H9 (cell line): ENCODE results near the gene ZNF547. TPM values are rescaled to one million over a fixed set of nuclear protein-coding genes. Genes with fewer than 3 reads are reported as not detected.

Experiments
- DNase-seq: peaks from one replicate; pipeline ENCODE4 v3.0.0-alpha.2; 2017
- H2AFZ ChIP-seq: one replicate; pipeline ENCODE4 v1.6.1; 2013; ENCODE audit warnings: mild to moderate bottlenecking, low read length, control low read depth, moderate library complexity
- H2AK5ac ChIP-seq: 2 replicates; pipeline ENCODE4 v1.6.1; 2013; ENCODE audit warnings: low read length, control low read depth, mixed read lengths; ENCODE audit not compliant: insufficient read length
- H2BK120ac ChIP-seq: one replicate; pipeline ENCODE4 v1.6.1; 2013; ENCODE audit warnings: low read depth, mild to moderate bottlenecking, low read length, control low read depth, inconsistent platforms; ENCODE audit not compliant: poor library complexity, severe bottlenecking
- H2BK12ac ChIP-seq: 2 replicates; pipeline ENCODE4 v1.6.1; 2013; ENCODE audit warnings: low read length, control low read depth, mixed read lengths, low read depth; ENCODE audit not compliant: insufficient read length
- H2BK15ac ChIP-seq: 2 replicates; pipeline ENCODE4 v1.6.1; 2013; ENCODE audit warnings: low read depth, low read length, control low read depth
- H2BK20ac ChIP-seq: one replicate; pipeline ENCODE4 v1.6.1; 2013; ENCODE audit warnings: low read depth, mild to moderate bottlenecking, low read length, control low read depth, inconsistent platforms; ENCODE audit not compliant: poor library complexity, severe bottlenecking
- H2BK5ac ChIP-seq: 2 replicates; pipeline ENCODE4 v1.6.1; 2013; ENCODE audit warnings: low read length, control low read depth, mixed read lengths; ENCODE audit not compliant: insufficient read length
- H3K14ac ChIP-seq: 2 replicates; pipeline ENCODE4 v1.6.1; 2013; ENCODE audit warnings: low read length, control low read depth; ENCODE audit not compliant: insufficient read depth
- H3K18ac ChIP-seq: 2 replicates; pipeline ENCODE4 v1.6.1; 2013; ENCODE audit warnings: low read depth, mild to moderate bottlenecking, mixed read lengths, low read length, control low read depth; ENCODE audit not compliant: insufficient read length
- H3K23ac ChIP-seq: 2 replicates; pipeline ENCODE4 v1.6.1; 2013; ENCODE audit warnings: low read length, control low read depth, mixed read lengths, low read depth; ENCODE audit not compliant: insufficient read length
- H3K23me2 ChIP-seq: 2 replicates; pipeline ENCODE4 v1.6.1; 2013; ENCODE audit warnings: low read depth, mild to moderate bottlenecking, mixed read lengths, low read length, control low read depth; ENCODE audit not compliant: insufficient read length, poor library complexity, severe bottlenecking
- H3K27ac ChIP-seq: 2 replicates; pipeline ENCODE4 v1.5.1; 2013; ENCODE audit warnings: low read length, control low read depth, mixed read lengths, low read depth; ENCODE audit not compliant: insufficient read length
- H3K27me3 ChIP-seq: 2 replicates; pipeline ENCODE4 v1.6.1; 2013; ENCODE audit warnings: low read length, control low read depth, inconsistent platforms; ENCODE audit not compliant: insufficient read depth
- H3K4ac ChIP-seq: 2 replicates; pipeline ENCODE4 v1.6.1; 2013; ENCODE audit warnings: low read depth, mild to moderate bottlenecking, control low read depth, inconsistent platforms, low read length, moderate library complexity
- H3K4me1 ChIP-seq: 2 replicates; pipeline ENCODE4 v1.6.1; 2013; ENCODE audit warnings: low read length, control low read depth, inconsistent platforms; ENCODE audit not compliant: insufficient read depth
- H3K4me2 ChIP-seq: 2 replicates; pipeline ENCODE4 v1.6.1; 2013; ENCODE audit warnings: low read length, control low read depth, mixed read lengths; ENCODE audit not compliant: insufficient read length, insufficient read depth
- H3K56ac ChIP-seq: 2 replicates; pipeline ENCODE4 v1.6.1; 2013; ENCODE audit warnings: low read depth, mild to moderate bottlenecking, mixed read lengths, low read length, control low read depth; ENCODE audit not compliant: insufficient read length
- H3K79me1 ChIP-seq: 2 replicates; pipeline ENCODE4 v1.6.1; 2013; ENCODE audit warnings: low read depth, mild to moderate bottlenecking, moderate library complexity, low read length, control low read depth, inconsistent platforms; ENCODE audit not compliant: insufficient read depth, poor library complexity, severe bottlenecking
- H3K79me2 ChIP-seq: 2 replicates; pipeline ENCODE4 v1.6.1; 2013; ENCODE audit warnings: low read length, control low read depth, inconsistent platforms; ENCODE audit not compliant: insufficient read depth
- H3K9ac ChIP-seq: 2 replicates; pipeline ENCODE4 v1.6.1; 2013; ENCODE audit warnings: low read length, control low read depth, mixed read lengths; ENCODE audit not compliant: insufficient read length; ENCODE audit errors: extremely low read depth
- H3K9me3 ChIP-seq: one replicate; pipeline ENCODE4 v1.6.1; 2013; ENCODE audit warnings: low read depth, low read length, inconsistent platforms; ENCODE audit not compliant: control insufficient read depth
- H3T11ph ChIP-seq: one replicate; pipeline ENCODE4 v1.6.1; 2013; ENCODE audit warnings: mild to moderate bottlenecking, low read length, control low read depth, inconsistent platforms
- H4K20me1 ChIP-seq: one replicate; pipeline ENCODE4 v1.6.1; 2013; ENCODE audit not compliant: control insufficient read depth, insufficient read length, insufficient read depth
- H4K5ac ChIP-seq: 2 replicates; pipeline ENCODE4 v1.6.1; 2013; ENCODE audit warnings: low read depth, mild to moderate bottlenecking, mixed read lengths, low read length, control low read depth; ENCODE audit not compliant: insufficient read length
- H4K8ac ChIP-seq: replicated peaks from 2 replicates; pipeline ENCODE4 v1.6.1; 2013; ENCODE audit warnings: low read length, control low read depth, mixed read lengths, low read depth; ENCODE audit not compliant: insufficient read length
- H4K91ac ChIP-seq: 2 replicates; pipeline ENCODE4 v1.6.1; 2013; ENCODE audit warnings: low read depth, mild to moderate bottlenecking, moderate library complexity, mixed read lengths, low read length, control low read depth; ENCODE audit not compliant: insufficient read length
- H3K27ac Mint-ChIP-seq, 3 experiments: 2 replicates in 2 of 3; 3 replicates in 1 of 3; pipeline ENCODE4 v1.8.0; 2020 to 2021; ENCODE audit warnings: mixed read lengths in 3 of 3, mild to moderate bottlenecking in 1 of 3, moderate library complexity in 1 of 3
- H3K27me3 Mint-ChIP-seq: 2 replicates; pipeline ENCODE4 v1.8.0; 2021; ENCODE audit warnings: low read depth, mild to moderate bottlenecking, moderate library complexity, mixed read lengths
- H3K36me3 Mint-ChIP-seq, 3 experiments: 2 replicates in 2 of 3; 3 replicates in 1 of 3; pipeline ENCODE4 v1.8.0; 2020 to 2021; ENCODE audit warnings: low read depth in 3 of 3, mixed read lengths in 3 of 3; ENCODE audit not compliant: insufficient read depth in 1 of 3
- H3K4me1 Mint-ChIP-seq, 2 experiments: 2 replicates each; pipeline ENCODE4 v1.8.0; 2020; ENCODE audit warnings: mixed read lengths in 2 of 2
- H3K4me3 Mint-ChIP-seq, 2 experiments: 2 replicates in 1 of 2; 3 replicates in 1 of 2; pipeline ENCODE4 v1.8.0; 2020 to 2021; ENCODE audit warnings: mild to moderate bottlenecking in 2 of 2, mixed read lengths in 2 of 2, moderate library complexity in 1 of 2
- H3K9me3 Mint-ChIP-seq, 2 experiments: 2 replicates in 1 of 2; 3 replicates in 1 of 2; pipeline ENCODE4 v1.8.0; 2020; ENCODE audit warnings: mild to moderate bottlenecking in 2 of 2, mixed read lengths in 2 of 2, moderate library complexity in 1 of 2
- WGBS: extraction: QIAGEN DNeasy Blood & Tissue Kit; methylation state at CpG from one replicate; pipeline ENCODE4 v1.1.7; 2013; ENCODE audit warnings: missing lambda C conversion rate, low lambda C conversion rate, mixed read lengths; ENCODE audit not compliant: insufficient read length; ENCODE audit errors: extremely low coverage; 5-methylcytosine and 5-hydroxymethylcytosine counted together
- total RNA-seq: library from RNA; stranded (reverse); gene quantifications from 2 replicates; pipeline ENCODE4 v1.2.1, GENCODE V29; 2021
- TF ChIP-seq, protein P1 (sequence below): fragments of 200-600 bp; sonication (generic); conservative IDR thresholded peaks from 3 replicates; pipeline ENCODE4 v1.8.0; 2021; ENCODE audit warnings: antibody characterized with exemption, mild to moderate bottlenecking

ZNF547 gene
- total RNA-seq, 1 experiment from 2014 or later = 3.8 TPM

DNA sequence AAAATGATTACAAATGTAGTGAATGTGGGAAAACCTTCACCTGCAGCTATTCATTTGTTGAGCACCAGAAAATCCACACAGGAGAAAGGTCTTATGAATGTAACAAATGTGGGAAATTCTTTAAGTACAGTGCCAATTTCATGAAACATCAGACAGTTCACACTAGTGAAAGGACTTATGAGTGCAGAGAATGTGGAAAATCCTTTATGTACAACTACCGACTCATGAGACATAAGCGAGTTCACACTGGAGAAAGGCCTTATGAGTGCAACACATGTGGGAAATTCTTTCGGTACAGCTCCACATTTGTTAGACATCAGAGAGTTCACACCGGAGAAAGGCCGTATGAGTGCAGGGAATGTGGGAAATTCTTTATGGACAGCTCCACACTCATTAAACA is 35.5 kb downstream of the ZNF547 start:
- peaks cover 31 to 56% (median 35%) of the 10 kb centered on the region in 3 experiments for H3K36me3 Mint-ChIP-seq

More for the DNA sequence above, 35.5 kb downstream of the ZNF547 start:
- Histone ChIP-seq H3K4me1 (no peaks in the 10 kb centered on the region), H3K14ac (no peak overlapping the region), H4K5ac (no peak overlapping the region), H4K20me1 (no peaks in the 10 kb centered on the region), H2BK20ac (no peak overlapping the region), H3K18ac (no peak overlapping the region), H3T11ph (no peak overlapping the region), H2AFZ (no peak overlapping the region), H3K27me3 (no peaks in the 10 kb centered on the region), H2BK12ac (no peak overlapping the region), H3K56ac (no peak overlapping the region), H3K79me1 (no peaks in the 10 kb centered on the region), H3K23me2 (peaks cover 4% of the 10 kb centered on the region), H3K9me3 (no peaks in the 10 kb centered on the region), H3K9ac (no peak overlapping the region), H2BK15ac (no peak overlapping the region), H2AK5ac (no peak overlapping the region), H4K91ac (no peak overlapping the region), H2BK120ac (no peak overlapping the region), H3K23ac (no peak overlapping the region), H4K8ac (no peak overlapping the region), H3K4me2 (no peak overlapping the region), H3K79me2 (no peaks in the 10 kb centered on the region), H3K4ac (no peak overlapping the region), H2BK5ac (no peak overlapping the region), H3K27ac (no peak overlapping the region)
- WGBS = no CpG with 5 or more reads among the region's 5 CpGs
- Mint-ChIP-seq H3K4me3 (no peak overlapping the region), H3K9me3 (peaks cover 7 to 10% of the 10 kb centered on the region in 2 experiments; a peak in 4 of 5 replicates), H3K4me1 (no peaks in the 10 kb centered on the region), H3K27ac (no peak overlapping the region), H3K27me3 (peaks cover 2% of the 10 kb centered on the region; the same call in 1 of the 2 replicates)
- no peak for DNase-seq
- TF ChIP-seq, protein P1, sequence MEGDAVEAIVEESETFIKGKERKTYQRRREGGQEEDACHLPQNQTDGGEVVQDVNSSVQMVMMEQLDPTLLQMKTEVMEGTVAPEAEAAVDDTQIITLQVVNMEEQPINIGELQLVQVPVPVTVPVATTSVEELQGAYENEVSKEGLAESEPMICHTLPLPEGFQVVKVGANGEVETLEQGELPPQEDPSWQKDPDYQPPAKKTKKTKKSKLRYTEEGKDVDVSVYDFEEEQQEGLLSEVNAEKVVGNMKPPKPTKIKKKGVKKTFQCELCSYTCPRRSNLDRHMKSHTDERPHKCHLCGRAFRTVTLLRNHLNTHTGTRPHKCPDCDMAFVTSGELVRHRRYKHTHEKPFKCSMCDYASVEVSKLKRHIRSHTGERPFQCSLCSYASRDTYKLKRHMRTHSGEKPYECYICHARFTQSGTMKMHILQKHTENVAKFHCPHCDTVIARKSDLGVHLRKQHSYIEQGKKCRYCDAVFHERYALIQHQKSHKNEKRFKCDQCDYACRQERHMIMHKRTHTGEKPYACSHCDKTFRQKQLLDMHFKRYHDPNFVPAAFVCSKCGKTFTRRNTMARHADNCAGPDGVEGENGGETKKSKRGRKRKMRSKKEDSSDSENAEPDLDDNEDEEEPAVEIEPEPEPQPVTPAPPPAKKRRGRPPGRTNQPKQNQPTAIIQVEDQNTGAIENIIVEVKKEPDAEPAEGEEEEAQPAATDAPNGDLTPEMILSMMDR = no peak
